NT2/D1 (cell line): ENCODE data around the gene ZNF485.

Experiments used
- DNase-seq: peaks from one replicate; pipeline ENCODE4 v3.0.0-alpha.2; 2011; ENCODE audit warnings: low read depth, low spot score
- H3K27me3 ChIP-seq: 2 replicates; pipeline ENCODE4 v1.6.0; 2011; ENCODE audit warnings: mild to moderate bottlenecking; ENCODE audit not compliant: insufficient read length, insufficient read depth
- H3K36me3 ChIP-seq: 2 replicates; pipeline ENCODE4 v1.6.1; 2011; ENCODE audit warnings: mild to moderate bottlenecking, low read length, mixed read lengths; ENCODE audit not compliant: insufficient read depth, insufficient read length
- H3K4me1 ChIP-seq: 2 replicates; pipeline ENCODE4 v1.5.1; 2011; ENCODE audit not compliant: insufficient read depth, insufficient read length
- H3K4me3 ChIP-seq: 2 replicates; pipeline ENCODE4 v1.5.1; 2011; ENCODE audit warnings: low read depth; ENCODE audit not compliant: insufficient read length
- H3K9ac ChIP-seq: 2 replicates; pipeline ENCODE4 v1.6.0; 2011; ENCODE audit warnings: low read depth; ENCODE audit not compliant: insufficient read length
- H3K9me3 ChIP-seq: 2 replicates; pipeline ENCODE4 v1.5.1; 2011; ENCODE audit warnings: mild to moderate bottlenecking, low read length; ENCODE audit not compliant: insufficient read depth
- SUZ12 ChIP-seq: IDR thresholded peaks from 2 replicates; pipeline ENCODE4 v1.6.1; 2011; ENCODE audit not compliant: insufficient read length, insufficient read depth; ENCODE audit errors: extremely low read depth
- YY1 ChIP-seq: IDR thresholded peaks from 2 replicates; pipeline ENCODE4 v1.6.1; 2011; ENCODE audit not compliant: insufficient read length, insufficient read depth
- ZNF274 ChIP-seq: IDR thresholded peaks from 2 replicates; pipeline ENCODE4 v1.6.1; 2011; ENCODE audit warnings: mild to moderate bottlenecking, low read depth, low read length

Gene ZNF485

DNA sequence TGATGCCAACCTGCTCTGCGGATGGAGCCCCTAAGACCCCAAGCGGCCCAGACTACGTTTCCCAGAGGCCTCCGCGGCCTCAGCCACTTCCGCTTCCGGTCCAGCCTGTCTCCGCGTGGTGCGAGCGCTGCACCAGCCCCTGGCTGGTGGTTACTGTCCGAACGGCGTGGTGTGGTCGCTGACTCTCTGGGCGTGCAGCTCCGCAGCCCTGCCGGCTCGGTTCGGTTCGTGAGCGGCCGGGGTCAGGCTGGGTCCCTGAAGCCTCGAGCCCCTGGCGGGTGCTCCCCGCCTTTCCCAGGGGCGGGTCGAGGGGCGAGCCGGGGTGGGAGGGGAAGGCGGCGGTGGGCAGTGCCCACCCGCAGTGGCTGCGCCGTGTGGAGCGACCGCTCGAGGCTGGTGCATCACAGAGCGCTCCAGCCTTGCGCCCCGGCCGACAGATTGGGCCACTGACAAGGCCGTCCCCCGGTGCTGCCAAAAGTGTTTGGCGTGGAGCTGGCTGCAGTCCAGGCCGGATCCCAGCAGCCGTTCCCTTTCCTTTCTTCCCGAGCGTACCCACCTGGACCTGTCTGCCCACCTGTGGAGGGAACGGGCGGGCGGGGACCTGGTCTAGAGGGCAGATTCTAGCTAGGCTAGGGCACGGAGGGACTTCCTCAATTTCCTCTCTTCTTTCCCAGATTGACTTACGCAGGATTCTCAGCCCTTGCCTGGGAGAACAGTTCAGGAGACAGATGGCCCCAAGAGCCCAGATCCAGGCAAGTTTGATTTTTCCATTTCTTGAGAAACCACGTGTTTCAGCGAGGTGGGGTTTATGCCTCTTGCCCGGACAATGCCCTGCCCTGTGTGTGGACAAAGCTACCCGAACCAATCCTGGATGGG, at the start of gene ZNF485:
ZNF485 (plus strand) TSS at position 116 of the 876 bp plus-strand sequence; CDS start at position 729, 613 bp downstream.
- Histone ChIP-seq H3K4me1 (no peaks in the 10 kb centered on the region), H3K9me3 (peaks cover 9% of the 10 kb centered on the region), H3K27me3 (no peaks in the 10 kb centered on the region), H3K36me3 (peaks cover 32% of the 10 kb centered on the region), H3K9ac (peak within 1 kb of the TSS; percentile 86), H3K4me3 (peak within 1 kb of the TSS; percentile 75)
- peak; percentile 44 for DNase-seq
- TF ChIP-seq YY1 (no peak), SUZ12 (no peak), ZNF274 (no peak)

GRCh38 chr10:43557214-43557613, 49.0 kb upstream of the ZNF485 start:
- Histone ChIP-seq H3K9ac (no peak overlapping the region), H3K36me3 (peaks cover 50% of the 10 kb centered on the region), H3K27me3 (no peaks in the 10 kb centered on the region), H3K9me3 (no peaks in the 10 kb centered on the region; the same call in 1 of the 2 replicates), H3K4me1 (no peaks in the 10 kb centered on the region), H3K4me3 (no peak overlapping the region)
- TF ChIP-seq YY1: no peak
- DNase-seq: no peak

GRCh38 chr10:43569681-43570080, 36.6 kb upstream of the ZNF485 start:
- TF ChIP-seq SUZ12: no peak
- no peak for TF ChIP-seq ZNF274
- TF ChIP-seq YY1: no peak
- Histone ChIP-seq H3K36me3 (peaks cover 55% of the 10 kb centered on the region), H3K4me1 (no peaks in the 10 kb centered on the region), H3K9ac (no peak overlapping the region), H3K27me3 (no peaks in the 10 kb centered on the region), H3K4me3 (no peak overlapping the region), H3K9me3 (no peaks in the 10 kb centered on the region)
- no peak for DNase-seq

DNA sequence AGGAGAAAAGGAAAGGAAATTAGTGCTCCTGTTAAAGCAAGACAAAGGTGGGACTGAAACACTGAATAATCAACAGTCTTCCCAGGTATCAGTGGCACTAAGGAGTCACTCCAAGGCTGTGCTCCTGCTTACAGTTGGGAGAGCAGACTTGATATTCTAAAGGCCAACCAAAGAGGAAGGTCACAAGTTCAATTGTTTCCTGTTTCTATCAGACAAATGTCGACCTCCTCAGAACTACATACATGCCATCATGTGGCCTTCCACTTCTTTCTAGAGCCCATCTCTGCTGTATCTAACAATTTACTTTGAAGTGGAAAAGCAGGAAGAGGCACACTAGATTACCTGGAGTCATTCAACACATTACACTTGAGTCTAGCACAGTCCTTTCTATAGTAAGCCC, 35.3 kb upstream of the ZNF485 start:
- H3K4me3 ChIP-seq: no peak overlapping the region
- H3K36me3 ChIP-seq: peaks cover 54% of the 10 kb centered on the region
- no peak for DNase-seq
- H3K4me1 ChIP-seq: no peaks in the 10 kb centered on the region
- no peaks in the 10 kb centered on the region for H3K27me3 ChIP-seq
- no peak for TF ChIP-seq YY1
- no peak for TF ChIP-seq ZNF274
- TF ChIP-seq SUZ12: no peak
- H3K9ac ChIP-seq: no peak overlapping the region
- H3K9me3 ChIP-seq: no peaks in the 10 kb centered on the region; the same call in 1 of the 2 replicates

- TF ChIP-seq ZNF274 (no peak), SUZ12 (no peak), YY1 (no peak)
- Histone ChIP-seq H3K27me3 (no peaks in the 10 kb centered on the region), H3K9me3 (no peaks in the 10 kb centered on the region; the same call in 1 of the 2 replicates), H3K36me3 (peaks cover 32% of the 10 kb centered on the region), H3K9ac (peak overlapping the region; percentile 81), H3K4me3 (peak overlapping the region; percentile 56), H3K4me1 (no peaks in the 10 kb centered on the region)
- DNase-seq: no peak
These were observed 32.8 kb upstream of the ZNF485 start for GRCh38 chr10:43573250-43574000.

- peaks cover 28% of the 10 kb centered on the region for H3K36me3 ChIP-seq
- H3K4me3 ChIP-seq: peak within 1 kb of the TSS; percentile 56
- no peaks in the 10 kb centered on the region for H3K4me1 ChIP-seq
- H3K27me3 ChIP-seq: no peaks in the 10 kb centered on the region
- no peaks in the 10 kb centered on the region; the same call in 1 of the 2 replicates for H3K9me3 ChIP-seq
- H3K9ac ChIP-seq: peak within 1 kb of the TSS; percentile 81
- no peak for TF ChIP-seq ZNF274
- no peak for TF ChIP-seq YY1
- TF ChIP-seq SUZ12: no peak
- DNase-seq: peak; percentile 70
These were observed 32.0 kb upstream of the ZNF485 start, which contains the start of gene ZNF239 for GRCh38 chr10:43574001-43574892. Gene ZNF239 (minus strand): TSS chr10:43574616. CDS start chr10:43558079, 16,537 bp downstream.
